ENCODE measurements around the gene KIAA1217. TPM values are rescaled to one million over a fixed set of nuclear protein-coding genes. Genes with fewer than 3 reads are reported as not detected.

Gene KIAA1217
- total RNA-seq, 2 donors from 2014 or later: 69.2 to 78.4 TPM

DNA sequence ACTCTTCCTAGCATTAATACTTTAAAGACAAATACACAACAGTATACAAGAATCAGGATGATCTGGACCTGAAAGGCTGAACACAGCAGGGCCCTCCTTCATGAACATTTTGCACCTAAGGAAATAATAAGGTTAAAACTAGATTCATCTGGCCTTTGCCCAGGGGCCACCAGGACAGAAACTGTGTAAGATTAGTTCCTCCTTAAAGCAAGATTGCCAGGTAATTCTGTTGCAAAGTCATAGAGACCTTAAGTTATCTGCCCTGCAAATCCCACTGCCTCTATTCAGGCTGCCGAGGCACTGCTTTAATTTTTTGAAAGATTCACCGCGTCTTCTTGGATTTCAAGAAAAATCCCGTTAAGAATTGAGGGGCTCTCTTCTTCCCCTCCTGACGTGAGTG, 1.6 kb upstream of the KIAA1217 start:
- ATAC-seq: peak; percentile 57

DNA sequence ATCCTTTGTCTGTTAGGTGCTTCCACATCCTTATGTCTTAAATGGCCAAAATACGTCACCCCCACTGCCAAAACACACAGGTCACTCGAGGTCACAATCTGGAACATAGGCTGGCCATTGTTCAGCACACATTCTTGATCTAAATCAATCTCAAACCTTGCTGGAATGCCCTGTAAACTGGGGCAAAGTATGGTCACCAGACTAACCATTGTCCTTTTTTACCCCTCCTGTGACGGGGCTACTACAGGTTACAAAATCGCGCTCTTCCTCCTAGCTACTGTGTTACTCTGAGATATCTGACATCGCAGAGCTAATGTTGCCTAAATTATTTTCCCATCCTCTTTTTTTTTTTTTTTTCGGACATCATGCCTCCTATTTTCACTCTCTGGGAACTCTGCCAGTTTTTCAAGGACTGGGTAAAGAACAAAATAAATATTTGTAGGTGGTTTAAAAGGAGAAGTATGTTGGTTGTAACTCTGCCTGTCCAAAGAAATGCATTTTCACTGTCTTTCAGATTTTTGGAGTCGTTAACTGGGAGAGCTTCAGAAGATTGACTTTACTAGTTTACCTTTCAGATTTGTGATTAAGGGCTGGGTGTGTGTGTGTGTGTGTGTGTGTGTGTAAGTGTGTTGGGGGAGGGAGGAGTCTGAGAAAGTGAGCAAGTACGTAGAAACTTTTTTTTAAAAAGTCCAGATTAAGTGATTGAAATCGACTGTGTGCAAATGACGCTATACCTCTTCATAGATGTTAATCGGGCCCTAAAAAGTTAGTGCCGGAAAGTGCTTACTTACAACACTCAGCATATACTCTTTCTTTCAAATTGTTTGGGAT, 942 bp upstream of the KIAA1217 start:
- peak in 1 of 2 donors; percentile 20 for DNase-seq
- ATAC-seq: peak; percentile 54
- intact Hi-C loops (cut with DNase I, micrococcal nuclease): no loop called here

More for the DNA sequence above, 1.6 kb upstream of the KIAA1217 start:
- intact Hi-C loops (cut with DNase I, micrococcal nuclease): no loop called here
- peak in 1 of 2 donors; percentile 37 for DNase-seq

DNA sequence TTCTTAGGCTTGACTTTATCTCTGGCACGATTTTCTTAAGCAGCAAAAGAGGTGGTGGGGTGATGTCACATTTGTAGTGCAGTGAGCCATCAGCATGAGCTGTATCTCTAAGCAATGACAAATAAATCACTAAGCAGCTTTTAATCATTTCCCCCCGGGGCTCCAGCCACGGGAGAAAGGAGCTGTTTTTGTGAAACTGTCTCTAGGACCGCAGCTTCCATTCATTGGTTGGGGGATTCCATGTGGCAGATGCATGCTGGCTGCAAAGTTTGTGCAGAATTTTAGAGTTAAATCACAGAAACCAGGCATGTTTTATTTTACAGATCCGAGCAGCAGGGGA, 464 bp downstream of the KIAA1217 start:
- intact Hi-C loops (cut with DNase I, micrococcal nuclease): no loop called here
- no peak for ATAC-seq
- no peak for DNase-seq

- DNase-seq (no peak), ATAC-seq (peak; percentile 7)
- intact Hi-C loops (cut with DNase I, micrococcal nuclease): no loop called here
Measured at GRCh38 chr10:24209946-24210491, 1.1 kb downstream of the KIAA1217 start.

GRCh38 chr10:24210501-24210900, 1.6 kb downstream of the KIAA1217 start:
- intact Hi-C loops (cut with DNase I, micrococcal nuclease): no loop called here
- ATAC-seq (no peak), DNase-seq (no peak)

DNA sequence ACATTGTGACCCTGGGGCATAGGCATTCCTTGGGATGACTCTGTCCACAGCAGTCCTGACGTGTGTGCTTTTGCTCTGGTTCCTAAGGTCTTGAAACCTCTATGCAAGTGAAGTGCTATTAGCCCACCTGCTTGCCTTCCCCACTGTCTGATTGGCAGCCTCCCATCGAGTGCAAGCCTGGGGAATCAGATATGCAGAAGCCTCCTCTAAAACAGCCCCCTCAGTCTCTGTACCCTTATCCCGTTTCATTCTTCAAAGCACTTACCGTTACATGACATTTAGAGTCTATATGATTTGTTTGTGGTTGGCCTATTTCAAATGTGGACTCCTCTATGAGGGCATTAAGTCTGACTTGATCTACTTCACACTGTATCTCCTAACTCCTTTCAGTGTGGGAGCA, 4.3 kb downstream of the KIAA1217 start:
- no peak for ATAC-seq
- intact Hi-C loops (cut with DNase I, micrococcal nuclease): no loop called here
- no peak for DNase-seq

GRCh38 chr10:24213881-24214280, 4.9 kb downstream of the KIAA1217 start:
- intact Hi-C loops (cut with DNase I, micrococcal nuclease): no loop called here
- ATAC-seq (no peak), DNase-seq (no peak)

GRCh38 chr10:24214762-24215161, 5.8 kb downstream of the KIAA1217 start:
- ATAC-seq (peak; percentile 48), DNase-seq (peak in 1 of 2 donors; percentile 26)
- intact Hi-C loops (cut with DNase I, micrococcal nuclease): no loop called here

GRCh38 chr10:24215196-24215595, 6.3 kb downstream of the KIAA1217 start:
- intact Hi-C loops (cut with DNase I, micrococcal nuclease): no loop called here
- ATAC-seq (peak; percentile 98), DNase-seq (peak; percentile 41 to 67)

GRCh38 chr10:24215603-24216002, 6.7 kb downstream of the KIAA1217 start:
- DNase-seq (no peak), ATAC-seq (no peak)
- intact Hi-C loops (cut with DNase I, micrococcal nuclease): no loop called here

- ATAC-seq (no peak), DNase-seq (no peak)
- intact Hi-C loops (cut with DNase I, micrococcal nuclease): no loop called here
Measured at GRCh38 chr10:24219963-24220362, 11.0 kb downstream of the KIAA1217 start.

DNA sequence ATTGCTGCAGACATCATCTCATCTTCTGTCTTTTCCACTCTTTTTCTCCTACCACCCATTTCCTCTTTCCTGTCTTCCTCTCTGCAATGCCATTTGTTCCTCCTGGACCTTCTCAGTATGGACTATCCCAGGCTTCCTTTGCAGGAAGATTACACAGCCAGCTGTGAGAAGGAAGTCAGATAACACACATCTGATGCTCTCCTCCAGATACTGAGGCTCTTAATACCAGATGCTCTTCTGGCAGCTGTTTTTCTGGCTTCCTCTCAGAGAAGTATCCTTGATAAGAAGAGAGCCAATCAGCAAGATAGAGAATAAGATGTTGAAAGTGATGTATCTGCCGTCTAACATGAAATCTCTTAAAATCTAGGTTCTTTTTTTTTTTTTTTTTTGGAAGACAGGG, 14.4 kb downstream of the KIAA1217 start:
- no peak for ATAC-seq
- intact Hi-C loops (cut with DNase I, micrococcal nuclease): no loop called here

DNA sequence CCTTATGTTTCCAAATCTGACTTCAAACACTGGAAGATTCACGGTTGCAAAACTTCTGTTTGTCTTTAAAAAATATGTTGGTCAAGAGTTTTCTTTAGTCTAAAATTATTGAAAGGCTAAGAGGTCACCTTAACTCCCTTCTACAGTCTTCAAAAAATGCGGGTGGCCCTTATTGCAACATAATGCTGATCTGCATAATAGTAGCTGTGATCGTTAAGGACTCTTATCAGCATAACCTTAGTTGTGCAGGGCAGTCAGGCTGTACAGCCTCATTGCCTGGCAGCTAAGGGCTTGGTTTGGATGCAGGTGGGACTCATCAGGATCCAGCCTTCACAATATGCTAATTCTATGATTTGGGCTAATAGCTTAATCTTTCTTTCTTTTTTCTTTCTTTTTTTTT, 15.0 kb downstream of the KIAA1217 start:
- DNase-seq: no peak
- ATAC-seq: no peak
- intact Hi-C loops (cut with DNase I, micrococcal nuclease): no loop called here

More for the DNA sequence above, 14.4 kb downstream of the KIAA1217 start:
- DNase-seq: no peak

DNA sequence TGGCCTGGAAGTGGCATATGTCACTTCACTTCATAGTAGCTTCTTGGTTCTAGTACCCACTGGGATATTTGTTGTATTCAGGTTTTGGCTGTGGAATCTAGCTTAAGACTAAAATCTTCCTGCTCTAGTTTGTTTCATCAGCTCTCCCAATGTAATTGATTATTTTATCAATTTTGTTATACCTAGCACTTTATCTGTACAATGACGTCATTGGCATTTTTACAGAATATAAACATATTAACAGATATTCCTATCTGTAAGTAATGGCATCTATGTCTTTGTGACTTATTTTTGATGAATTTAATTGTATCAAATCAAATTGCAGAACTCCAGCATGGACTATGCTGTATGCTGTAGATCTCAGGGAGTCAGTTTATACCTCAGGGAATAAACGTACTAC, 19.7 kb downstream of the KIAA1217 start:
- ATAC-seq (no peak), DNase-seq (no peak)
- intact Hi-C loops (cut with DNase I, micrococcal nuclease): no loop called here

GRCh38 chr10:24229909-24230308, 21.0 kb downstream of the KIAA1217 start:
- no peak for DNase-seq
- intact Hi-C loops (cut with DNase I, micrococcal nuclease): no loop called here
- no peak for ATAC-seq

DNA sequence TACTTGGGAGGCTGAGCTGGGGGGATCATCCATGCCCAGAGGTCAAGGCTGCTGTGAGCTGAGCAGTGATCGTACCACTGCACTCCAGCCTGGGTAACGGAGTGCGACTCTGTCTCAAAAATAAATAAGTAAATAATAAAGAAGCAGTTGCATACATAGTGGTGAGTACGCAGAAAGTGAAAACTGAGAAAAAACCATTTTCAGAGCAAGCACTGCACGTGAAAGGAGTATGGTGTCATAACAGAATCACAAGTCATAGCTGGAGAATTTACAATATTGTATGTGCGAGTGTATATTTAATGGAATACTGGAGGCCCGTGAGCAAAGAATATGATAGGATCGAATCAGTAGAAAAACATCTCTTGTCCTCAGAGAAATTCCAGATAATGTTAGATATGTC, 22.3 kb downstream of the KIAA1217 start:
- DNase-seq (no peak), ATAC-seq (no peak)
- intact Hi-C loops (cut with DNase I, micrococcal nuclease): no loop called here

DNA sequence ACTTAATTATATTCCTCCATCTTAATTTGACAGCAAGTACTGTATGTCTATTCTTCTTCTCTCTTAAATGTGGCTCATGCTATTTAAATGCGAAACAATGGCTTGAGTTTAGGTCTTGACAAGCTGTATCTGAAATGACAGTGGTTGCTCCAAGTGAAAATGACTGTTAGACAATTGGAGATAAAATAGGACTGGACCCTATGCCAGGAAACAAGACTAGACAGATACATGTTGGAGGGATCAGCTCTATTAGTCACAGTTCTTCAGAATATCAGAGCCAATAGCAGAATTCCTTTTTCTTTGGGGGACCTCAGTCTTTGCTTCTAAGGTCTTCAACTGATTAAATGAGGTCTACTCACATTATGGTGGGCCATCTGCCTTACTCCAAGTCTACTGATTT, 25.8 kb downstream of the KIAA1217 start:
- DNase-seq: no peak
- ATAC-seq: no peak
- intact Hi-C loops (cut with DNase I, micrococcal nuclease): no loop called here

GRCh38 chr10:24235471-24235870, 26.5 kb downstream of the KIAA1217 start:
- no peak for DNase-seq
- ATAC-seq: no peak
- intact Hi-C loops (cut with DNase I, micrococcal nuclease): no loop called here

DNA sequence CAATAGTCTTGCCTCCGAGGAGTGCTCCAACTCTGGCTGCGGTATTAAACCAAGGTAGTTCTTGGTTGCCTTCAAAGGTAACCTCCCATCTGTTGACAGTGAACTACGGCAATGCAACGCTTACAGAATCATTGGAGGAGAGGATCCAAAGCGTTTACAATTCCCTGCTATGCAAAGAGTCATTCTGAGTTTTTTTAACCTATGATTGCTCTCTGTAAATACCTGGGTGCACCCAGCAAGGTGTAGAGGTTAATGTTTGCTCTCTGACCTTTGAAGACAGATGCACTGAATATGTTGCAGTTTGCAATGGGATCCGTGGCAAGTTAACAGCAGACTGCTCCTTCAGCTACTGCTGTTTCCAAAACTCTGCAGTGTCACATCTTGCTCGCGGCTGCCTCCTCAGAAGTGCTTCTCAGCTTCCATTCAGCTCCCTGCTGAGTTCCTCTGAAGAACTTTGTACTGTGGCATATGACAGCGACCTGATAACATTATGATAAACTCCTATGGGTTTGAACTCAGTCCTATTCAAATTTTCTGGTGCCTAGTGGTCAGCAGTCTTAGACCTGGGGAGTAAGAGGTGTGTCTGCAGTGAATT, 29.0 kb downstream of the KIAA1217 start:
- peak; percentile 67 for ATAC-seq

DNA sequence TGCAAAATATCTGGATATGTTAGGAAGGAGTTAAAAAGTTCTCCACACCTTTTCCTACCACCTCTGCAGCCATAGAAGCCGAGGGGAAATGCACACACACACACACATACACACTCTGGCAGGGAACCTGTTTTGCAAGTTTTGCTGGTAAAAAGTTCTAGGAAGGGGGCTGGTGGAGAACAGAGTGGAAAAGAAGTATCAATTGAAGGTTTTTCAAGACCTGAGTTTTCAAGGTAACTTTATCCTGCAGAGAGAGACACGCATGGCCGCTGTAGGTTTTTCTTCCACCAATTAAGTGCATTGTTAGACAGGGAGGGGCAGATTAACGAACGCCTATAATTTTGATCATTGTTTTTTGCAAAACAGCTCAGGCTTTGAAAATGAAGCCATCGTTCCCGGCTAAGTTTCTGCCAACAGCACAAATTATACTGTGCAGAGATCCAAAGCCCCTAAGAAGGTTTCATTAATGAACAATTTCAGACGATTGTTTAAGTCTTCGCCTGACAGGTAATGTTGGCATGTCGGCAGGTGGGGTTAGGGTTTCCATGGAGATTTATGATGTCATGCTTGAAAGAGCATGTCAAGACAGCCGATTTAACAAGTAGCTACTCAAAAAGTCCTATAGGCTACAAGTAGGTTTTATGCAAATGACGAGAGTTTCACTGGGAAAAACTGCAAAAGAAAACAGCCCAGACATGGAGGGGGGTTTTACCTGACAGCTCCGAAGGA, 29.7 kb downstream of the KIAA1217 start:
- ATAC-seq (peak; percentile 68), DNase-seq (peak in 1 of 2 donors; percentile 9)
- intact Hi-C loops (cut with DNase I, micrococcal nuclease): no loop called here

More for the DNA sequence above, 29.0 kb downstream of the KIAA1217 start:
- peak in 1 of 2 donors; percentile 30 for DNase-seq
- intact Hi-C loops (cut with DNase I, micrococcal nuclease): no loop called here
